Activated CD4-positive, alpha-beta T cell treated with anti-CD3 and anti-CD28 coated beads, Interleukin-2, Interleukin-4, amounts not matched to agents 100 ng/mL and 50 ng/mL, durations not matched to agents 16 hours and 8 hours (primary cell): ENCODE results near the gene AMH.
"Not testable (repeated sequence)": the region's sequence is repeated elsewhere in the genome, so short reads cannot be mapped to it uniquely, and the experiment has no call there.

ENCODE experiments used
- DNase-seq: peaks from one replicate; pipeline ENCODE4 v3.0.0-alpha.2; 2020; ENCODE audit warnings: low spot score

Gene AMH

DNA sequence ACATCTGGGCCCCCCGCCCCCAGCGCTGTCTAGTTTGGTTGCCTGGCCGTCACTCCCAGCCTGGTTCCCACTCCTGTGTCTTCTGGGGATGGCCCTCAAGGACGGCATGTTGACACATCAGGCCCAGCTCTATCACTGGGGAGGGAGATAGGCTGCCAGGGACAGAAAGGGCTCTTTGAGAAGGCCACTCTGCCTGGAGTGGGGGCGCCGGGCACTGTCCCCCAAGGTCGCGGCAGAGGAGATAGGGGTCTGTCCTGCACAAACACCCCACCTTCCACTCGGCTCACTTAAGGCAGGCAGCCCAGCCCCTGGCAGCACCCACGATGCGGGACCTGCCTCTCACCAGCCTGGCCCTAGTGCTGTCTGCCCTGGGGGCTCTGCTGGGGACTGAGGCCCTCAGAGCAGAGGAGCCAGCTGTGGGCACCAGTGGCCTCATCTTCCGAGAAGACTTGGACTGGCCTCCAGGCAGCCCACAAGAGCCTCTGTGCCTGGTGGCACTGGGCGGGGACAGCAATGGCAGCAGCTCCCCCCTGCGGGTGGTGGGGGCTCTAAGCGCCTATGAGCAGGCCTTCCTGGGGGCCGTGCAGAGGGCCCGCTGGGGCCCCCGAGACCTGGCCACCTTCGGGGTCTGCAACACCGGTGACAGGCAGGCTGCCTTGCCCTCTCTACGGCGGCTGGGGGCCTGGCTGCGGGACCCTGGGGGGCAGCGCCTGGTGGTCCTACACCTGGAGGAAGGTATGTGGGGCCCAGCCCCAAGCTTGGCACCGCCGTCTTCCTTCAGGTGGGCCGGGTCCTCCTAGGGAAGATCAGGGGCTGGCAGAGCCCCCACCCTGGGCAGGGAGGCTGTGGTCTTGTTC, at the start of gene AMH:
Gene AMH (plus strand): TSS at position 314 of the 857 bp plus-strand sequence. CDS start 10 bp downstream, at position 324.
- no peak for DNase-seq

DNA sequence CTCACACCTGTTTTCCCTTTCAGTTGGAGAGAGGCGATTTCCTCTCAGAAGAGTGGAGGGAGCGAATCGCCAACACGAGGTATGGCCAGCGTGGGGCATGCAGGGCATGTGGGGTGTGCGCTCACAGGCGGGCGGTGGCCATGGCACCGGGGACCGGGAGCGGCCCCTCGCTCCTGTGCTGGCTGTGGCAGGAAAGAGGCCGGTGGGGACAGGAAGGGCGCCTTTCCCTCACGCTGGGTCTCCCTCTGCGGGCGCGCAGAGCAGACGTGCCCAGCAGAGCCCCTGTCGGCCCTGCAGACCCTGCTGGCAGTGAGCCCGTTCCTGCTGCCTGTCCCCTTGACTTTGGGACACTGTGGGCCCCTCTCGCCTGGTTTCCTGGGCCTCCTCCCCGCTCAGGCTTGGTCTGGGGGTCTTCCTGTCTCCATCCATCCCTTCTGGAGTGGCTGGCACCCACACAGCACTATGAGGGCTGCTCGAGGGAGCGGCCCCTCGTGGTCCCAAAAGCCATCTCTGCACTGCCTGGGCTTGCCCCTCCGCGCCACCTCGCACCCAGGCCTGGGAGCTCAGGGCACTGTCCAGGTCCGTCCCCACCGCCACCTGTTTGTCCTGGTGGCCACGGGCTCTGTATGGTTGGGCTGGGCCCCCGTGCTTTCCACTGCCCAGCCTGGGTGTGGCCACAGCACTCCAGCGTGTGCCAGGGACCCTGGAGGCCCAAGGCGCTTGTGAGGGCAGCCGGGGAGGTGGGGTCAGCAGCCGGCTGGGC, 49.1 kb upstream of the AMH start:
- DNase-seq = no peak

DNA sequence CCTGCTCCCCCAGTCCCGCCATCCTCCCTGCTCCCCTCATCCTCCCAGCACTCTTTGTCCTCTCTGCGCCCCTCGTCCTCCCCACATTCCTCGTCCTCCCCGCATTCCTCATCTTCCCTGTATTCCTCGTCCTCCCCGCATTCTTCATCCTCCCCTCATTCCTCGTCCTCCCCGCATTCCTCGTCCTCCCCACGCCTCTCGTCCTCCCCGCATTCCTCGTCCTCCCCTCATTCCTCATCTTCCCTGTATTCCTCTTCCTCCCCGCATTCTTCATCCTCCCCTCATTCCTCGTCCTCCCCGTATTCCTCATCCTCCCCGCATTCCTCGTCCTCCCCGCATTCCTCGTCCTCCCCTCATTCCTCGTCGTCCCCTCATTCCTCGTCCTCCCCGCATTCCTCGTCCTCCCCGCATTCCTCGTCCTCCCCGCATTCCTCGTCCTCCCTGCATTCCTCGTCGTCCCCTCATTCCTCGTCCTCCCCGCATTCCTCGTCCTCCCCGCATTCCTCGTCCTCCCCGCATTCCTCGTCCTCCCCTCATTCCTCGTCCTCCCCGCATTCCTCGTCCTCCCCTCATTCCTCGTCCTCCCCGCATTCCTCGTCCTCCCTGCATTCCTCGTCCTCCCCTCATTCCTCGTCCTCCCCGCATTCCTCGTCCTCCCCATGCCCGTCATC, 48.4 kb upstream of the AMH start:
- not testable (repeated sequence) for DNase-seq

DNA sequence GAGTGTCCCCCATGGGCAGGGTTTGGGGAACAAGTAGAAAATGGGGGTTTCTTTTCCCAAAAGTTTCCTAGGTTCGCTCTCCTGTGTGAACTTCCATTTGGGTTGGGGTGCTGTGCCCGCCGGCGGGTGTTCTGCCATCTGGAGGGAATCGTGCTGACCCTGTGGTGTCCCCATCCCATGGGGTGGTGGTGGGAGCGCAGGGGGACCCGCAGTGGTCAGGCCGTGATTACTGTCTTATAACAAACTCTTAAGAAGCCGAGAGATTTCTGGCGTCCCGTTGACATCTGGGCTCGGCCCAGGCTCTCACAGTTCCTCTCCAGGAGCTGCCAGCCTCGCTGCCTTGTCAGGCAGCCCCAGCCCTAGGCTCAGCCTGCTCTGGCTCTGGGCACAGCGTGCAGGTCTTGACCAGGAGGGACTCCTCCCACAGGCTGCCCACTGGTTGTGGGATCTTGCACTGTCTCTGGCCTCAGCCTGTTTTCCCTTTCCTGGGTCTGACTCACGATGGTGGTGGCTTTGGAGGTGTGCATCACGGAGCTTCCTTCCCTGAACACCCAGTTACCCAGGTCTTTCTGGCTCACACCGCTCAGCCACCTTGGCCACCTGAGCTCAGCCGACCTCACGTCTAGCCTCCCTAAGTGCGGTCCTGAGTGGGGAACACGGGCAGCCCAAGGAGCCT, 47.5 kb upstream of the AMH start:
- no peak for DNase-seq

DNA sequence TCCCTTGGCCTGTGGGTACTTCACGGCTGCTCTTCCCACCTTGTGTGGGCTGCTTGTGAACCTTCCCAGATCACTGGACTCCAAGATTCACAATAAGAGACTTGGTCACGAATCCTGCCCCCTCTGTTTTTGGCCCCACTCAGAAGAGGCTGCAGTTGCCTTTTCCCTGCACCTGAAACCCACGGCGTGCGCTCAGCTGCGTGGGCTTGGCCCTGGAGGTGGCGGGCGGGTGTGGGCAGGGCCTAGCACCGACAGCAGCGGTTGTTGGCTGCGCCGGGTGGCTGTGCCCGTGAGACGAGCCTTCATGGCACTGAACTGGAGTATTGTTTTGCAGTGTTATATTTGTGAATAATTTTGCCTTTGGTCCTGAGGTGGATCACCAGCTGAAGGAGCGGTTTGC, 46.8 kb upstream of the AMH start:
- no peak for DNase-seq

DNA sequence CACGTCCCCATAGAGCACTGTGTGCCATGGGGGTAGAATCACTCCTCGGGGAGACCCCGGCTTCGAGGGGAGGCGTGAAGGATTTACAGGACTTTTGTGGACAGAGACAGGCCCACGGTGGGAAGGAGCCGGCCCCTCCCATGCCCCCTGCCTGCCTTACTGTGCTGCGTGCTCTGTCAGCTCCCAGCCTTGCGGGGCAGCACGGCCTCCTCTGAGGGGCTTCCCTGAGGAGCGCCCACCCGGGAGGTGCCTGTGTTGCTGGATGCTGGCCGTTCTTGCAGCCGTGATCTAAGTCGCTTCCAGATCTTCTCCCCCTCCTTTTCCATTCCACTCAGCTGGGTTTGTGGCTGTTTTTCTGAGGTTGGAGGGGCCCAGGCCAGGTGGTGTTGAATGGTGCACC, 42.1 kb upstream of the AMH start:
- DNase-seq = no peak

DNA sequence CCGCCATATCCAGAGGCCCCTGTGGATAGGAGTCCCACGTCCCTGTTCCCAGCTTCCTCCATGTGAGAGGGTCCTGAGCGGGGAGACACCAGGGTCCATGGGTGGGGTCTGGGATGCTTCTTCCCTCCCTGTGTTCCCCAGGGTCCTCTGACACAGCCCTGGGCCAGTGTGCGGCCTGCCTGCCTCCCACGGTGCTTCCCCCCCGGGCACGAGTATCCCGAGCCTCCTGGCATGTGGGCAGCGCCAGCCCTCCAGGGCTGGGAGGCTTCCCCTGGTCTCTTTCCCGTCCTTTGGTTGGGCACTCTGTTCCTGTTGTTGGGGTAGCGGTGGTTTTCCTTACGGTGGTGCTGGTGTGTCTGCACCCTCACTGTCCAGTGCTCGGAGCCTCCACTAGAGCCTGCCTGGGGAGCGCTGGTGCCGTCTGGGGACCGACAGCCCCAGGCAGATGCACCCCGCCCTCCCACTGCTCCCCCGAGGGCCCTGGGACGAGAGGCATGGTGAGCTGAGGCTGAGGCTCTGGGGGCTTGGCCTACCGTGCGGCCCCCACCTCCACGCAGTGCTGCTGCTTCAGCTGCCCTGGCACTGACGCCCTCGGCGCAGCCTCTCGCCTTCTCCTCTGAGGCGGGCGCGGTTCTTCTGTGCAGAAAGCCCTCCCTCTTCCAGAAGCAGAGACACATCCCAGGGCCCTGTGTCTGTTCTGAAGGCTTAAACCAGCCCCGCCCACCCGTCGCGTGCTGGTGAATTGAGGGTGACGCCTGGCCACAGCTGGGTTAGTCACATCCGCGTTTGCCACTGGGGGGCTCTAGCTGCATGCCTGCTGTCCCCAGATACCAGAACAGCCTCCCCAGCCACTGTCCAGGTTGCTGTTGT, 40.9 kb upstream of the AMH start:
- no peak for DNase-seq

DNA sequence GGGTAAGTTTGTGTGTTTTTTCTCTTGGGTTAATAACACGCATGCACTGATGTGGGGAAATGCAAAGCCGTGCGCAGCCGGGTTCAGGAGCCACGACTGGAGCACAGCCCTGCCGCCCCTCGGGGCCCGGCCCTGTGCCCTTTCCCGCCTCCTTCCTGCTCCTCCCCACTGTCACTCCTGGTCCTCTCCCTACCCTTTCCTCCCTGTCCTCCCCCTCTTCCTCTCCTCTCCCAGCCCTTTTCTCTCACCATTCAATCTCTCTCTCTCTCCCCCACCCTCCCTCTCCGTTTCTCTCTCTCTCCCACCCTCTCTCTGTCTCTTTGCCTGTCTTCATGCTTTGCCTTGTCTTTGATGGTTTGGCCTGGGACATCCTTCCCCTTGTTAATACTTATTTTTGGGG, 40.1 kb upstream of the AMH start:
- no peak for DNase-seq

DNA sequence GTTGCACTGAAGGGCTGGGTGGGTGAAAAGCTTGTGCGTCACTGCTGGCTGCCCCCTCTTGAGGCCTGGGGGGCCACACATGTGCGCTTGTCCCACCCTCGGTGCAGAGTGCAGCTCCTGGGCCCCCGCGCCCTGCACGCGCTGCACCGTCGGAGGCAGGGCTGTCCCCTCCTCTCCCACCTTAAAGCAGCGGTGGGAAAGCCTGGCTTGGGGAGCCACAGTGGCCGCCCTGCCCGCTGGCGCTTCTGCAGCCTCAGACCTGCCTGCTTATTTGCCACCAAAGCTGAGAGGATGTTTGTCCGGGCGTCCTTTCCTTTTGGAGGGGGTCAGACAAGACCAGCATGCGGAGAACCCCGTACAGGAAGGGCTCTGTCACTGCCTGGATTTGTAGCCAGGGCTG, 39.7 kb upstream of the AMH start:
- no peak for DNase-seq

DNA sequence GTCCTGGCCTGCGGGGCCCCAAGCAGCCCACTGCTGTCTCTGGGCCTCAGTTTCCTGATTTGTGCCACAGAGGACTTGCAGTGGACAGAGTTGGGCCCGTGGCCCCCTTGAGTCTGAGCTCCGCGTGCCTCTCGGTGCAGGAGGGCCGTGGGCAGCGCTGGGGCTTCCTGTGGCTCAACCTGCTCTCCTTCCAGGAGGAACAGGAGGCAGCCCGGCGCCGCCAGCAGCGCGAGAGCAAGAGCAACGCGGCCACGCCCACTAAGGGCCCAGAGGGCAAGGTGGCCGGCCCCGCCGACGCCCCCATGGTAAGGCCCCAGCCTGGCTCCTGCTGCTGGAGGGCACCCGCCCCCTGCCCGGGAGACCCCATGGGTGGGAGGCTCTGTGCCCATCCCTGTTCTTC, 38.9 kb upstream of the AMH start:
- no peak for DNase-seq

DNA sequence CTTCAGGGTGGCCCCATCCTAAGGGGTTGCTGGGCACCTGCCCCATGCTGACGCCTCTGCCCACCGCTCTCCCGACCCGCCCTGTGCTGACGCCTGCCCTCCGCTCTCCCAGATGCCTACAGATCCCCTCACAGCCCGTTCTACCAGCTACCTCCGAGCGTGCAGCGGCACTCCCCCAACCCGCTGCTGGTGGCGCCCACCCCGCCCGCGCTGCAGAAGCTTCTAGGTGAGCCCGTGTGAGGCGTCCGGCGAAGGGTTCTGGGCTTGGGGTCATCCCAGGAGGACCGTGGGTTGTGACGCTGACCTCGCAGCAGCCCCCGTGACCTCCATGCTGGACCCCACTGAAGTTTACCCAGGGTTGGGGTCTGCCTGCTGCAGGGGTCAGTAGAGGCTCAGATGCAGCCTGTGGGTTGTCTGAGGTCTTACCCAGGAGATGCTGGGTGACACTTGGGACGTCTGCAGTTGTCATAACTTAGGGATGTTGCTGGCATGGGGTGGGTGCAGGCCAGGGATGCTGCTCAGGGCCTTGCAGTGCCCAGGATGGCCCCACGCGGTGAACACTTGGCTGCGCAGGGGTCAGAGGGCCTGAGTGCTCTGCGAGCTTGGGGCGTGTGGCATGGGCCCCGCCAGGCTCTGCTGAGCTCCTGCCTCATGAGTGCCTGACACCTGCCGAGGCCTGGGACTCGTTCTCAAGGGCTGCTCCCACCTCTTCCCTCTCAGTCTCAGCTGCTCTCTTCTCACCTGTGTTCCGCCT, 38.0 kb upstream of the AMH start:
- DNase-seq = no peak

DNA sequence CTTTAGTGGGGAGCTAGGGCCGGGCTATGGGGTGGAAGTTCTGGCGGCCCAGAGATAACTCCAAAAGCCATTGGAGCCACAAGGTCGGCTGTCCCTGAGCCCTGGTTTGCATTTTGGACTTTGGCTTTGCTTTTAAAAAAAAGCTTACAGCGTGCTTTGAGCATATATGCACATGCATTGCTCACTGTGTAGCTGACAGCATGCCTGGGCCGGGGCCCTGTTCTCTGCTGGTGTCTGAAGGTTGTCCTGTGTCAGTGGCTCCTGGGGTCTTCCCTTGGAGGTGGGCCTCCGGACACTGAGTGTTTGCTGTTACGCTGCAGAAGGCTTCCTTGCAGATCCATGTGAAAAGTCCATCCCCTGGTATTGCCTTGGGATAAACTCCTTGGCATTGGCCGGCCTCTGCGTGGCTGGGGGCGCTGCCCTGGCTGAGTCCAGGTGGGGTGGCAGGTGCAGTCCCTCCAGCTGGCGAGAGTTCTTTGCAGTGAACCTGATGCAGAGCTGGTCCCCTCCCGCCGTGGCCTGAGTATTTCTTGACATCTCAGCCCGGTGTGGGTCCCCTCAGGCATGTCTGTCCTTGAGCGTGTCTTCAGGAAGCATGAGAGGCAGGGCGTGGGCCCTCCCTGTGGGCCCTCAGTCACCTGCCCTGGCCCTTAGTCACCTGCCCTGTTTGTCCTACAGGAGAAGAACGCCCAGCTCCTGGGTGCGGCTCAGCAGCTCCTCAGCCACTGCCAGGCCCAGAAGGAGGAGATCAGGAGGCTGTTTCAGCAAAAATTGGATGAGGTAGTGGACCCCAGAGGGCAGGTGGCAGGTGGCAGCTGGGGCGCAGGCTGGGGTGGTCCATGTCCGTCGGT, 36.0 kb upstream of the AMH start:
- no peak for DNase-seq

DNA sequence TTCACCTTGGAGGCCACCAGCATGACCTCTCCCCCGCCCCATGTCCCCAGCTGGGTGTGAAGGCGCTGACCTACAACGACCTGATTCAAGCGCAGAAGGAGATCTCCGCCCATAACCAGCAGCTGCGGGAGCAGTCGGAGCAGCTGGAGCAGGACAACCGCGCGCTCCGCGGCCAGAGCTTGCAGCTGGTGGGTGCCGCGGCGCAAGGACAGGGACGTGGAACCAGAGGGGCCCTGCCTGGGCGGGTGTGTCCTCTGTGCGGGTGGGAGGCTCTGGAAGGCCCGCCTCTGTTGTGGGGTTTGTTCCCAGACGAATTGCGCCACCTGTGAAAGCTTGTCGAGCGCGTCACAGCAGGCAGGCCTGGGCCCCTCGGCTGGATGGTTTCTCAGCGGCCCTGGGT, 35.3 kb upstream of the AMH start:
- DNase-seq = no peak

DNA sequence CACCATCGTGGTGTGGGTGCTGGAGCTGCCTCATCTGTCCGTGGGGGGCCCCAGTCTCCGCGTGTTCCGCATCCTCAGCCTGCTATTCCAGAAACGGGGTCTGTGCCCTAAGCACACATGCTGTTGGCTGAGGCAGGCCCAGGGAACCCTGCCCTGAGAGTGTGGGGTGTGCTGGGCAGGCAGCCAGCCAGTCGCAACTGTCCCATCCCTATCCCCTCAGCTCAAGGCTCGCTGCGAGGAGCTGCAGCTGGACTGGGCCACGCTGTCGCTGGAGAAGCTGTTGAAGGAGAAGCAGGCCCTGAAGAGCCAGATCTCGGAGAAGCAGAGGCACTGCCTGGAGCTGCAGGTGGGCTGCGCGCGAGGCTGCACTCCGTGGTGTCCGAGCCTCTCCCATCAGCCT, 34.9 kb upstream of the AMH start:
- DNase-seq = no peak

DNA sequence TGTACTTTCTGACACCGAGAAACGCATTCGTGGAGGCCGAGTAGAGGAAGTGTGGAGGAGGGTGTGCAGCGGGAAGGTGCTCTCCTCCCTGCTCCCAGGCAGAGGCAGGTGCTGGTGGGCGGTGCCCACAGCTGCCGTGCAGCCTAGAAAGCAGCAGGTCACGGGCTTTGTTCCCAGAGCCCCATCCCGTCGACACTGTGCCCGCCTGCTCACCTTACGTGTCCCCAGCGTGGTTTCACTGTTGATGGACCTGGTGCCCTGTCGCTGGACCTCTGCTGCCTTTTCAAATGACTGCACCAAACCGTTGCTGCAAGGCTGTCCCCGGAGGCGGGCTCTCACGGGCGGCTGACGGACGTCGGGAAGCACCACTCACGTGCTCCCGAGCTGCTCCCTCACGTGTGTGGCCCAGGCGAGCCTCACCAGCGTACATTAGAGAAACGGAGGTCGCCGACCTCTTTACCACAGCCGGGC, 33.8 kb upstream of the AMH start:
- peak; percentile 28 for DNase-seq

DNA sequence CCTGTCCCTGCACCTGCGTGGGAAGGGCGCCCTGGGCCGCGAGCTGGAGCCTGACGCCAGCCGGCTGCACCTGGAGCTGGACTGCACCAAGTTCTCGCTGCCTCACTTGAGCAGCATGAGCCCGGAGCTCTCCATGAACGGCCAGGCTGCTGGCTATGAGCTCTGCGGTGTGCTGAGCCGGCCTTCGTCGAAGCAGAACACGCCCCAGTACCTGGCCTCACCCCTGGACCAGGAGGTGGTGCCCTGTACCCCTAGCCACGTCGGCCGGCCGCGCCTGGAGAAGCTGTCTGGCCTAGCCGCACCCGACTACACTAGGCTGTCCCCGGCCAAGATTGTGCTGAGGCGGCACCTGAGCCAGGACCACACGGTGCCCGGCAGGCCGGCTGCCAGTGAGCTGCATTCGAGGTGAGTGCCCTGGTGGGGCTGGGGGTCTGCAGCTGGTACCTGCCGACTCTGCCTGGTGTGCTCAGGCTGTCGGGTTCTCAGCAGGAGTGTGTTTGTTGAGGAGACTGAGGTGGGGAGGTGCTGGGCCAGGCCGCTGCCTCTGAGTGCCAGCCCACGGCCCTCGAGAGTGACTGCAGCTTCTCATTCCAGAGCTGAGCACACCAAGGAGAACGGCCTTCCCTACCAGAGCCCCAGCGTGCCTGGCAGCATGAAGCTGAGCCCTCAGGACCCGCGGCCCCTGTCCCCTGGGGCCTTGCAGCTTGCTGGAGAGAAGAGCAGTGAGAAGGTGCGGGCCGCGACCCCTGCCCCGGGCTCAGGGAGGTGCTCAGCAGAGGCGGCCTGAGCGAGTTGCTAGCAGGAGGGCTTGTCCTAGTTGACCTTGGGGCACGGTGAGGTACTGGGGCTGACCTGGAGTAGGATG, 32.5 kb upstream of the AMH start:
- DNase-seq = no peak

DNA sequence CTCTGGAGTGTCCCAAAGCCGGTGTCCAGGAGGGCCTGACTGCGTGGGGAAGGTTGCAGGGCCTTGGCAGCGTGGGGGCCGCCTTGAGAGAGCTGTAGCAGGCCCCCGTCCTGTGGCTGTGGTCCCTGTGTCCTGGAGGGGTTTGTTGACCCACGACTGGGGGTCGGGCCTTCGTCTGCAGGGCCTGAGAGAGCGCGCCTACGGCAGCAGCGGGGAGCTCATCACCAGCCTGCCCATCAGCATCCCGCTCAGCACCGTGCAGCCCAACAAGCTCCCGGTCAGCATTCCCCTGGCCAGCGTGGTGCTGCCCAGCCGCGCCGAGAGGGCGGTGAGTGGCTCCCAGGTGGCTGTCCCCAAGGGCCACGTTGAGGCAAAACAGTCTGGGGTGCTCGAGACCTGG, 31.5 kb upstream of the AMH start:
- no peak for DNase-seq

DNA sequence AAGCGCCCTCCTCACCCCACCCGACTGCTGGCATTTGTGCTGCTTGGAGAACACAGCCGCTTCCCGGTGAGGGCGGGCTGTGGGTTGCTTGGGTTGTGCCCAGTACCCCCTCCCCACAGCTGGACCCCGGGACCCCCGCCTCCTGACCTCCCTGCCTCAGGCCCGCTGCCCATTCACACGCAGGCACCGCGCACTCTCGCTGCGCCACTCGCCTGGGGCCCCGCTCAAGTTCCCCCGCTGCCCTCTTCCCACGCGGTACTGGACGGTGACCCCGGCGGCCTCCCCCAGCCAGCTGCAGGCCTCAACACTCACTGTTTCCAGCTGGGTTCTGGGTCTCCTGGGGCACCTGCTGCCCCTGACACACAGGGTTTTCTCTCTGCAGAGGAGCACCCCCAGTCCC, 29.4 kb upstream of the AMH start:
- no peak for DNase-seq
